Activated T-helper 9 cell treated with anti-CD3 and anti-CD28 coated beads, Interleukin-2, amount 50 U/mL, for 16 hours (primary cell): ENCODE measurements around the gene DDX51.
"Not testable (repeated sequence)": the region's sequence is repeated elsewhere in the genome, so short reads cannot be mapped to it uniquely, and the experiment has no call there.

Experiments
- DNase-seq: peaks from one replicate; pipeline ENCODE4 v3.0.0-alpha.2; 2020; ENCODE audit warnings: low read depth

DDX51 gene

GRCh38 chr12:132117558-132117875, 26.6 kb downstream of the DDX51 start:
- DNase-seq: no peak

DNA sequence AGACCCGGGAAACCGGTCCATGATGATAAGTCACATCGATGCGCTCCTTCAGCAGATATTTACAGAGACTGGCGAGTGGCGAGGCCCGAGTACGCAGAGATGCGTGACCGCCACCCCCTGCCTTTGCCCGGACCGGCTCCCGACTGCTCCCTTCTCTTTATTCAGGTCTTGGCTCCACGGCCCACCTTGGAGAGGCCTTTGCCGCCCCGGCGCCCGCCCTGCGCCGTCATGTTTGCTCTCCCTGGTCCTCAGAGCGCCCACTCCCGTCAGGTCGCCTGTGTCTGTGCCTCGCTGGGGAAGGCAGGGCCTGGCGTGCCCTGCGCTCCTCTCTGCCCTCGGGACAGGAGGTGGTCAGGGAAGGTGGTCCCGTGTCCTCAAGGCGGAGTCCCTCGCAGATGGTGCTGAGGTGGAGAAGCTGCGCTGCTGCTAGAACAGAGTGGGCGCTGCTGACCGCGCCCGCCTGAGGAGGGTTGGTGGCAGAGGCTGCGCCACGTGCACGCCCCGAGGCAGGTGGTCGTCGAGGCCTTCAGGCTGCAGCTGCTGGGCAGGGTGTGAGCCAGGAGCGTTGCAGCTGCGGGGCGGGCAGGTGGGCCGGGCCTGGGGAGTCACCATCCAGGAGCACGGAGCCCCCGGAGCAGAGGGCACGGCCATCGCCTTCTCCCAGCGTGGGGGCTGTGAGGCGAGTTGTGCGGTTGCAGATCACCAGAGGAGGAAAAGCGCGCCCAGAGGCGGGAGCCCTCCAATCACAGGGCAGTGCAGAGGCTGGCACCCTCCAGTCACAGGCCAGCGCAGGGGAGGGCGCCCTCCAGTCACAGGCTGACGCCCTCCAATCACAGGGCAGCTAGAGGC, 27.2 kb downstream of the DDX51 start:
- DNase-seq: no peak

GRCh38 chr12:132115500-132115899, 28.6 kb downstream of the DDX51 start:
- DNase-seq: no peak

DNA sequence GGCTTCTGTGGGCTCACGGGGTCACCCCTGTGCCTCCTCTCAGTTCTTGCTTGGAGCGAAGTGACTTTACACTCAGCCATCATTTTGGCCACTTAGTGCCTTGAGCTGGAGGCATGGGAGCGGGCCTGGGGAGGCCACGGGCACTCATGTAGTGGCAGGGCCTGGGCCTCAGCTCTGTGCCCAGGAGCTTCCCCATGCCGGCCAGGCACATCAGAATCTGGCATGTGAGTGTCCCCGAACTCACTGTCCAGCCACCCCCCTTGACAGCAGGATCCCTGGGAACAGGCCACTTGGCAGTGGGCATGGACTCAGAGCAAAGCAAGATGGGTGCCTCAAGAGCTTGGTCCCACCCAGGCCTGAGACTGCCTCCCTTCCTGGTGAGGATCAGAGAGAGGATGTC, 29.5 kb downstream of the DDX51 start:
- no peak for DNase-seq

- no peak for DNase-seq
These were observed 32.3 kb downstream of the DDX51 start for GRCh38 chr12:132111654-132112304.

DNA sequence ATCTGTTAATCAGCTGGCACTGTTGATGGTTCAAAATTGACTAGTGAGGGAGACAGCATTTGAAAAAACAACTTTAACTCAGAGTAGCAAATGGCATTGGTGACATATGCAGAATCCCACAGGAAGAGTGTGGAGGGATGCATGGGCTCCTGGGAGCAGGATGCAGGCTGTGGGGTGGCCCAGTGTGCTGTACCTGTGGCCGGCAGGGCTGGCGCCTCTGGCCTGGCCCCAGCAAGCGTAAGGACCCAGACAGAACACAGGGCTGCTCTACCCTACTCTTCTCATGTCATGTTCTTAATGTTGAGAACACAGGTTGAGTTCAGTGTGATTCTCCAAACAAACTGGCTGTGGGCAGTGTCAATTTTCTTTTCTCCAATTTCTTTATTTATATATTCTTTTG, 33.4 kb downstream of the DDX51 start:
- DNase-seq: no peak

- no peak for DNase-seq
These were observed 34.4 kb downstream of the DDX51 start for GRCh38 chr12:132109741-132110140.

DNA sequence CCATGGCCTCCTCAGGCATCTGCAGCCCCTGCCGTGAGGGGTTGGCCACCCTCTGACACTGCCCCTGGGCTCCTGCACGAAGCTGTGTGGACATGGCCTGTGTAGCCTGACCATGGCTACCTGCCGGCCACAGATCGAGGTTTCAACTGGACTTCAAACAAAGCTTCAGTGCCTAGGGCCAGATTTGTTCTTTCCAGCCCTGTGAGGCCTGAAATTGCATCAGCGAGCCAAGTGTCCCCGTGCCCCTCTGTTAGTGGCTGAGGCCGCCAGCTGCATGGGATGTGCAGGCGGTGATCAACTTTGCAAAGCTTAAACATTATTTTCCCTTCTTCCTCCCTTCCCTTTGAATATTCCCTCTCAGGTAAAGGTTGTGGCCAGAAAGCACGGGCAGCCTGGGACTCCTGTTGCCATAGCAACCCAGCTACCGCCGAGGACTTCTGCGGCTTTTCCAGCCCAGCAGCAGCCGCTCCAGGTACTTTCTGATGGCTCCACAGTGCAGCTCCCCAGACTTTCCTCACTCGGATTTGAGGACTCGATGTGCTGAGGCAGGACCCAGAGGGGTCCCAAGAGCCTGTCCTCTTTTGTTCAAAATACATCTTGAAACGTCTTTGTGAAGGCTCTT, 35.8 kb downstream of the DDX51 start:
- no peak for DNase-seq

DNA sequence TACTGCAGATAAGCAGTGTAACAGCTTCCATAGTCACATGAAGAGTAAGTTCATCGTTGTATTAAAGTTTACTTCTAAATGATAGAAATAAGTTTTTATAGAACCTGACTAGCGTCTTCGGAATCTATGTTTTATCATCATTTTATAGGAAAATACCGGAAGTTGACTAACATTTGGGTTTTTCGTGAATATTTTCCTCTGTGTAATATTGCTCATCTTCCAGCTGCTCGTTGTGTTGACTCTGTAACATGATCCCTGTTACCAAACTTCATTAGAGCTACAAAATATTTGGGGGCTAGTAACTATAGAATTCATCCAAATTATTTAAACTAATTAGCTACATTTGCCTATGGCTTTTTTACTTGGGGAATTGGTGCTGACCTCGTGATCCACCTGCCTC, 37.2 kb downstream of the DDX51 start:
- no peak for DNase-seq

- no peak for DNase-seq
These were observed 38.7 kb downstream of the DDX51 start for GRCh38 chr12:132105467-132105866.

- no peak for DNase-seq
These were observed 40.4 kb downstream of the DDX51 start for GRCh38 chr12:132103542-132104308.

GRCh38 chr12:132103072-132103471, 41.0 kb downstream of the DDX51 start:
- DNase-seq: not testable (repeated sequence)

GRCh38 chr12:132102297-132102696, 41.8 kb downstream of the DDX51 start:
- DNase-seq: no peak

- no peak for DNase-seq
These were observed 43.6 kb downstream of the DDX51 start for GRCh38 chr12:132100306-132101065.

GRCh38 chr12:132099739-132100138, 44.4 kb downstream of the DDX51 start:
- no peak for DNase-seq

DNA sequence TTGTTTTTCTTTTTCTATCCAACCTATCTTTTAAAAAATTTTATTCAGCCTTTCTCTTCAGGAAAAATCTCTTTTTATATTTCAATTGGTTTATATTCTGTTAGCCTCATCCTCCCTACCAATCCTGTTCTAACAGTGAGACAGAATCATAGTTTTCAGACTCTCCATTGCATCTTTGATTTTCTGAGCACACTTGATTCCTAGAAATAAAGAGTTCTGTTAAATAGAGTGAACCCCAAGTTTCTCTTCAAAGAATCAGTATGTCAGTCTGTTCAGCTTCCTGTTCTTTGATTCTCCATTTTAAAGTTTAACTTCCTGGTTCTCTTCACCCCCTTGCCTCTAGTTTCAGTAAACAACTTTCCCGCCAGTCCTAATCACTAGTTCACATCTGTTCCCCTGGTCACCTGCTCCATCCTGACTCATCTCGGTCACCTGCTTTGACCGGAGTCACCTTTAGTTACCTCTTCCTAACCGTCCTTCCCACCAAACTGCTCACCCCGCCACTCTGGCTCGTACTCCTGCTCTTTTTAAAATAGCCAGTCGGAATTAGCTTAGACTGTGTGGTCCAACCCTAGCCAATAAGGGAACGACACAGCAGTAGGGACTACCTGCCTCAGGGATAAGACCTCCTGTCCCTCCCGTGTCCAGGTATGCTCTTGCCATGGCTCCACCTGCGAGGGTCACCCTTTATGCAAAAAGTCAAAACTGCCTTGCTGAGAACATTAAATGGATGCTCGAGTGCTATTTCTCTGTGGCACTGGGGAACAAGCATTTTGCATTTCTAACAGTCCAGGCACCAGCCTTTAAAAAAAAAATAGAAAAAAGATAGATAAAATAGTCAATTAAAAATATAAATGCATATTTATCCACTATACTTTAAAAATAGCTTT, 48.4 kb downstream of the DDX51 start:
- DNase-seq: no peak

DNA sequence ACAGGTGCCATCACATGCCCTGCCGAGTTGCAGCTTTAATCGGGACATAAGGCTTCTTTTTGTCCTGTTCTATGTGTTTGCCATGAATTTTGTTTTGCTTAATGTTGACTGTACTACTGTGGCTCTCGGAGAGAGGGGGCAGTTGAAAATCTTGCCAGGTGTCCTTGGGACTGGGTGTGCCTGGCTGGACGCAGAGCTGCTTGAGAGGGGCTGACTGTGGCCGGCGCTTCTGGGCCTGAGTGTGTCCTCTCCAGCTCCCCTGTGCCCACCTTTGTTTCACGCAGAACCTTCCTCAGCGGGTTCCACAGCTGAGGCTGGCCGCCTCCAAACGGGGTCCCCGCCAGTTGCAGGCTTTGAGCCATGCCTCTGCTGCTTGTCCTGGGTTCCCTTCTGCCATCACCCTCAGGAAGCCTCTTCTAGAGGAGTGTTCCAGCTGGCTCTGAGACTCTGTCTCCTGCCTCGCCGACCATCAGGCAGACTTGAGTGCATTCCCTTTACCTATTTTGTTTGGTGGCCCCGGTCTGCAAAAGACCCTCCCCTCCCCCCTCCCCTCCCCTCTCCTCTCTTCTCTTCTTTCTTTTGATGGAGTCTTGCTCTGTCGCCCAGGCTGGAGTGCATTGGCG, 49.7 kb downstream of the DDX51 start:
- DNase-seq: no peak

- DNase-seq: no peak
These were observed 54.7 kb downstream of the DDX51 start for GRCh38 chr12:132089407-132089910.
